Left colon (tissue), 2 donors: ENCODE results near the gene SRD5A1. TPM values are rescaled to one million over a fixed set of nuclear protein-coding genes. Genes with fewer than 3 reads are reported as not detected.

ENCODE experiments used
- ATAC-seq: fragments of 200-7000 bp; cut with Tn5 transposase; one replicate; pipeline ENCODE4 v1.9.1; 2020; ENCODE audit warnings: mild to moderate bottlenecking, moderate library complexity
- DNase-seq, 2 donors: peaks; one replicate each; pipeline ENCODE4 v3.0.0-alpha.2; 2020
- intact Hi-C, 2 donors: fragments of 100-400 bp; cut with DNase I in 1 of 2; cut with micrococcal nuclease in 1 of 2; formaldehyde crosslinking; loops; one replicate each; pipeline versions ENCODE4 v1.11.2 to v1.14.0; 2022; cut with DNase I, micrococcal nuclease
- total RNA-seq, 2 donors: library from RNA; stranded (reverse); fragmentation: NEBNext Ultra II Directional; extraction: Animal tissue kit (Norgen Biotek cat#: 25700); gene quantifications; one replicate each; pipeline ENCODE4 v1.2.1, GENCODE V29; 2021
- donor health status: DM: no; HTN: no; CAD: no.
- donor health status: DM: yes; HTN: yes; CAD: no.

Gene SRD5A1
- total RNA-seq, 2 donors from 2014 or later: 16.3 to 18.9 TPM

- ATAC-seq (no peak), DNase-seq (no peak)
- intact Hi-C loops: no loop called here
These were observed 40.7 kb downstream of the SRD5A1 start for GRCh38 chr5:6673963-6674362.

GRCh38 chr5:6674421-6674820 is 41.2 kb downstream of the SRD5A1 start:
- no peak for DNase-seq
- intact Hi-C loops: no loop called here
- ATAC-seq: no peak

- no peak for ATAC-seq
- DNase-seq: no peak
- intact Hi-C loops: no loop called here
These were observed 41.6 kb downstream of the SRD5A1 start for GRCh38 chr5:6674886-6675285.

- no peak for ATAC-seq
- no peak for DNase-seq
- intact Hi-C loops: no loop called here
These were observed 42.7 kb downstream of the SRD5A1 start for GRCh38 chr5:6675784-6676491.

GRCh38 chr5:6676702-6677101 is 43.5 kb downstream of the SRD5A1 start:
- intact Hi-C loops: no loop called here
- no peak for DNase-seq
- ATAC-seq: no peak

GRCh38 chr5:6678385-6678784 is 45.1 kb downstream of the SRD5A1 start:
- intact Hi-C loops: no loop called here
- ATAC-seq (no peak), DNase-seq (no peak)

- intact Hi-C loops: no loop called here
- DNase-seq: no peak
- no peak for ATAC-seq
These were observed 47.7 kb downstream of the SRD5A1 start for GRCh38 chr5:6680922-6681321.

- no peak for ATAC-seq
- DNase-seq: no peak
- intact Hi-C loops: no loop called here
These were observed 48.4 kb downstream of the SRD5A1 start for GRCh38 chr5:6681682-6682081.

GRCh38 chr5:6682239-6682638 is 49.0 kb downstream of the SRD5A1 start:
- no peak for DNase-seq
- intact Hi-C loops: no loop called here
- ATAC-seq: no peak

GRCh38 chr5:6683241-6683640 is 50.0 kb downstream of the SRD5A1 start:
- DNase-seq (no peak), ATAC-seq (no peak)
- intact Hi-C loops: no loop called here

- intact Hi-C loops: no loop called here
- ATAC-seq (no peak), DNase-seq (no peak)
These were observed 50.8 kb downstream of the SRD5A1 start for GRCh38 chr5:6684075-6684474.

GRCh38 chr5:6686501-6686900 is 53.3 kb downstream of the SRD5A1 start:
- ATAC-seq (no peak), DNase-seq (no peak)
- intact Hi-C loops: no loop called here

- no peak for DNase-seq
- intact Hi-C loops: no loop called here
- peak; percentile 57 for ATAC-seq
These were observed 53.7 kb downstream of the SRD5A1 start for GRCh38 chr5:6686915-6687409.

- DNase-seq: no peak
- intact Hi-C loops: no loop called here
- ATAC-seq: peak; percentile 20
These were observed 54.3 kb downstream of the SRD5A1 start for GRCh38 chr5:6687505-6687904.

GRCh38 chr5:6692906-6693305 is 59.7 kb downstream of the SRD5A1 start:
- intact Hi-C loops: no loop called here
- ATAC-seq: no peak
- DNase-seq: no peak

GRCh38 chr5:6698696-6699095 is 65.5 kb downstream of the SRD5A1 start:
- ATAC-seq: no peak
- DNase-seq: no peak
- intact Hi-C loops: no loop called here

- ATAC-seq: no peak
- intact Hi-C loops: no loop called here
- DNase-seq: no peak
These were observed 66.1 kb downstream of the SRD5A1 start for GRCh38 chr5:6699357-6699756.

- ATAC-seq (no peak), DNase-seq (no peak)
- intact Hi-C loops: loop anchor here in 1 of 2 donors (10.0 kb wide), 1 partner anchor 65 kb away; the partner anchor contains the start of genes NSUN2 and SRD5A1
These were observed 66.9 kb downstream of the SRD5A1 start for GRCh38 chr5:6700074-6700684.

GRCh38 chr5:6700685-6701355 is 67.6 kb downstream of the SRD5A1 start:
- intact Hi-C loops: loop anchor here in 1 of 2 donors (10.0 kb wide), 1 partner anchor 66 kb away; the partner anchor contains the start of genes NSUN2 and SRD5A1
- ATAC-seq (peak; percentile 89), DNase-seq (peak in 1 of 2 donors; percentile 45)

- intact Hi-C loops: loop anchor here in 1 of 2 donors (10.0 kb wide), 1 partner anchor 67 kb away; the partner anchor contains the start of genes NSUN2 and SRD5A1
- no peak for ATAC-seq
- DNase-seq: no peak
These were observed 68.3 kb downstream of the SRD5A1 start for GRCh38 chr5:6701491-6701890.
